Brain microvascular endothelial cell (primary cell): Measurements from ENCODE around the gene PHF3.

Experiments used
- DNase-seq: peaks from one replicate; pipeline ENCODE4 v3.0.0-alpha.2; 2020
- H3K27ac ChIP-seq: fragments of 250-450 bp; sonication (Bioruptor Pico); 2 replicates; pipeline ENCODE4 v1.5.1; 2020; ENCODE audit warnings: mild to moderate bottlenecking, moderate library complexity
- H3K27me3 ChIP-seq: fragments of 250-450 bp; sonication (Bioruptor Pico); replicated peaks from 2 replicates; pipeline ENCODE4 v1.5.1; 2020; ENCODE audit warnings: mild to moderate bottlenecking
- H3K36me3 ChIP-seq: fragments of 250-450 bp; sonication (Bioruptor Pico); replicated peaks from 2 replicates; pipeline ENCODE4 v1.5.1; 2020; ENCODE audit warnings: mild to moderate bottlenecking
- H3K4me3 ChIP-seq: 2 replicates; pipeline ENCODE4 v1.5.1; 2011; ENCODE audit warnings: low read depth, mild to moderate bottlenecking, control low read depth, low read length, moderate library complexity
- CTCF ChIP-seq: IDR thresholded peaks from 2 replicates; pipeline ENCODE4 v1.5.1; 2011; ENCODE audit warnings: low read depth, mild to moderate bottlenecking, moderate library complexity, low read length, control low read depth, inconsistent platforms; ENCODE audit errors: missing control alignments
- in situ Hi-C: cut with HindIII; loops from 2 replicates; pipeline ENCODE4 v1.10.0; 2017; ENCODE audit warnings: low sequenced_read_pairs, low pct_ligation_motif_present

The PHF3 gene

GRCh38 chr6:63599243-63599642 is 36.4 kb upstream of the PHF3 start:
- Histone ChIP-seq H3K36me3 (no peaks in the 10 kb centered on the region), H3K27me3 (no peaks in the 10 kb centered on the region), H3K4me3 (no peak overlapping the region), H3K27ac (no peak overlapping the region)
- no peak for DNase-seq
- in situ Hi-C loops: no loop called here
- TF ChIP-seq CTCF: no peak

GRCh38 chr6:63600136-63600535 is 35.5 kb upstream of the PHF3 start:
- H3K4me3 ChIP-seq: no peak overlapping the region
- no peak for TF ChIP-seq CTCF
- no peaks in the 10 kb centered on the region for H3K36me3 ChIP-seq
- no peak overlapping the region for H3K27ac ChIP-seq
- in situ Hi-C loops: no loop called here
- DNase-seq: no peak
- H3K27me3 ChIP-seq: no peaks in the 10 kb centered on the region

DNA sequence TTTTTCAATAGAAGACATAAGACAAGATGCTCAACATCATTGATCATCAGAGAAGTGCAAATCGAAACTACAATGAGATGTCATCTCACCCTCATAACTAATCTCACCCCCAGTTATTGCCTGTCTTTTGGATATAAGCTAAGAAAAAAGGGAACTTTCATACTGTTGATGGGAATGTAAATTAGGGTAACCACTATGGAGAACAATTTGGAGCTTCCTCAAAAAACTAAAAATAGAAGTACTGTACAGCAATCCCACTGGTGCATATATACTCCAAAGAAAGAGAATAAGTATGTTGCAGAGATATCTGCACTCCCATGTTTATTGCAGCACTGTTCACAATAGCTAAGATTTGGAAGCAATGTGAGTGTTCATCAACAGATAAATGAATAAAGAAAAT is 26.4 kb upstream of the PHF3 start:
- DNase-seq: no peak
- TF ChIP-seq CTCF: no peak
- in situ Hi-C loops: no loop called here
- H3K4me3 ChIP-seq: no peak overlapping the region
- no peak overlapping the region for H3K27ac ChIP-seq
- no peaks in the 10 kb centered on the region for H3K27me3 ChIP-seq
- H3K36me3 ChIP-seq: no peaks in the 10 kb centered on the region

- Histone ChIP-seq H3K27me3 (no peaks in the 10 kb centered on the region), H3K4me3 (no peak overlapping the region), H3K36me3 (no peaks in the 10 kb centered on the region), H3K27ac (no peak overlapping the region)
- TF ChIP-seq CTCF: no peak
- in situ Hi-C loops: no loop called here
- DNase-seq: no peak
These were observed 24.7 kb upstream of the PHF3 start for GRCh38 chr6:63610944-63611343.

GRCh38 chr6:63611560-63611959 is 24.0 kb upstream of the PHF3 start:
- H3K27me3 ChIP-seq: no peaks in the 10 kb centered on the region
- in situ Hi-C loops: no loop called here
- TF ChIP-seq CTCF: no peak

GRCh38 chr6:63615590-63615989 is 20.0 kb upstream of the PHF3 start:
- no peak for DNase-seq

More at GRCh38 chr6:63611560-63611959, 24.0 kb upstream of the PHF3 start:
- H3K27ac ChIP-seq: no peak overlapping the region
- H3K4me3 ChIP-seq: no peak overlapping the region
- DNase-seq: no peak
- H3K36me3 ChIP-seq: no peaks in the 10 kb centered on the region

More at GRCh38 chr6:63615590-63615989, 20.0 kb upstream of the PHF3 start:
- no peaks in the 10 kb centered on the region for H3K36me3 ChIP-seq
- H3K27me3 ChIP-seq: no peaks in the 10 kb centered on the region
- in situ Hi-C loops: no loop called here
- H3K4me3 ChIP-seq: no peak overlapping the region
- no peak overlapping the region for H3K27ac ChIP-seq
- TF ChIP-seq CTCF: no peak
